HepG2 (cell line): ENCODE measurements around the gene ZBTB7C.

Experiments
- HMG20B ChIP-seq: conservative IDR thresholded peaks from 2 replicates; pipeline ENCODE4 v1.6.1; 2016; ENCODE audit warnings: missing genetic modification reagents, missing compliant biosample characterization
- HNRNPUL1 ChIP-seq: fragments of 200-400 bp; formaldehyde crosslinking; IDR thresholded peaks from 2 replicates; pipeline ENCODE4 v1.6.1; 2017; ENCODE audit warnings: low read depth, mild to moderate bottlenecking, low read length, moderate library complexity
- POLR2A ChIP-seq, 2 experiments: IDR thresholded peaks; 2 replicates each; pipeline ENCODE4 v1.6.1; 2011; ENCODE audit warnings: low read depth in 2 of 2, low read length in 2 of 2, mild to moderate bottlenecking in 1 of 2, moderate library complexity in 1 of 2; ENCODE audit not compliant: insufficient read depth in 1 of 2
- RAD21 ChIP-seq: fragments of 450-650 bp; formaldehyde crosslinking; IDR thresholded peaks from 2 replicates; pipeline ENCODE4 v1.5.0; 2020; ENCODE audit warnings: mild to moderate bottlenecking
- TAF1 ChIP-seq: sonication (generic); formaldehyde crosslinking; IDR thresholded peaks from 2 replicates; pipeline ENCODE4 v1.4.0; 2020; ENCODE audit warnings: missing genetic modification reagents
- TBX2 ChIP-seq: sonication (generic); formaldehyde crosslinking; IDR thresholded peaks from 2 replicates; pipeline ENCODE4 v1.5.0; 2020; ENCODE audit warnings: missing genetic modification reagents, mild to moderate bottlenecking, borderline replicate concordance
- ZNF136 ChIP-seq: sonication (generic); formaldehyde crosslinking; IDR thresholded peaks from 2 replicates; pipeline ENCODE4 v1.8.1; 2022; ENCODE audit warnings: low read depth, mild to moderate bottlenecking, moderate library complexity, missing genetic modification reagents
- ZNF224 ChIP-seq: sonication (generic); formaldehyde crosslinking; IDR thresholded peaks from 2 replicates; pipeline ENCODE4 v1.5.0; 2020; ENCODE audit warnings: mild to moderate bottlenecking, missing genetic modification reagents
- ZNF562 ChIP-seq: sonication (generic); formaldehyde crosslinking; IDR thresholded peaks from 2 replicates; pipeline ENCODE4 v1.8.0; 2022; ENCODE audit warnings: missing genetic modification reagents, borderline replicate concordance
- ZNF790 ChIP-seq: sonication (generic); formaldehyde crosslinking; IDR thresholded peaks from 2 replicates; pipeline ENCODE4 v1.8.0; 2022; ENCODE audit warnings: missing genetic modification reagents, mild to moderate bottlenecking, borderline replicate concordance

- TF ChIP-seq HMG20B (CRISPR knock-in tag): no peak
- no peak for TF ChIP-seq ZNF224 (CRISPR knock-in tag)
- TF ChIP-seq TAF1: no peak
- no peak for TF ChIP-seq ZNF136 (CRISPR knock-in tag)
- TF ChIP-seq RAD21 (CRISPR knock-in tag): no peak
- TF ChIP-seq HNRNPUL1: no peak
- no peak for TF ChIP-seq POLR2A (IDR thresholded peaks at IDR 0.05; ENCODE audit: insufficient read depth in 1 of 2, low read depth in 2 of 2, low read length in 2 of 2)
- TF ChIP-seq ZNF790: no peak
- TF ChIP-seq ZNF562 (CRISPR knock-in tag): no peak
- TF ChIP-seq TBX2 (CRISPR knock-in tag): no peak
Observed at GRCh38 chr18:48076461-48076860, 332.7 kb downstream of the ZBTB7C start.
